Stimulated activated naive B cell treated with anti-CD40 and anti-IgM and Interleukin-4, amounts not matched to agents 10 μg/mL and 1 μg/mL and 100 μg/mL, for 72 hours (primary cell): ENCODE data around the gene VPS35L.
A peak's percentile ranks its signal among the peaks of the same experiment; 100 is the strongest.

Experiments used
- ATAC-seq, 2 donors: fragments of 150-1000 bp; cut with Tn5 transposase; replicated peaks; 2 replicates each; pipeline ENCODE4 v1.10.0; 2021; ENCODE audit warnings: moderate library complexity in 1 of 2
- DNase-seq: peaks from one replicate; pipeline ENCODE4 v3.0.0; 2021
- H3K27ac Mint-ChIP-seq: one replicate; pipeline ENCODE4 v1.8.0; 2022; ENCODE audit warnings: mild to moderate bottlenecking, mixed read lengths
- H3K27me3 Mint-ChIP-seq, 2 donors: one replicate each; pipeline ENCODE4 v1.8.0; 2022; ENCODE audit warnings: mixed read lengths in 2 of 2
- H3K36me3 Mint-ChIP-seq, 2 donors: one replicate each; pipeline ENCODE4 v1.8.0; 2022; ENCODE audit warnings: mixed read lengths in 2 of 2, mild to moderate bottlenecking in 1 of 2
- H3K4me1 Mint-ChIP-seq, 2 donors: one replicate each; pipeline ENCODE4 v1.8.0; 2022; ENCODE audit warnings: mixed read lengths in 2 of 2, mild to moderate bottlenecking in 1 of 2
- H3K4me3 Mint-ChIP-seq, 2 donors: one replicate each; pipeline ENCODE4 v1.8.0; 2022; ENCODE audit warnings: mild to moderate bottlenecking in 2 of 2, mixed read lengths in 2 of 2, moderate library complexity in 1 of 2
- H3K9me3 Mint-ChIP-seq, 2 donors: one replicate each; pipeline ENCODE4 v1.8.0; 2022; ENCODE audit warnings: mixed read lengths in 2 of 2, mild to moderate bottlenecking in 1 of 2

Gene VPS35L

DNA sequence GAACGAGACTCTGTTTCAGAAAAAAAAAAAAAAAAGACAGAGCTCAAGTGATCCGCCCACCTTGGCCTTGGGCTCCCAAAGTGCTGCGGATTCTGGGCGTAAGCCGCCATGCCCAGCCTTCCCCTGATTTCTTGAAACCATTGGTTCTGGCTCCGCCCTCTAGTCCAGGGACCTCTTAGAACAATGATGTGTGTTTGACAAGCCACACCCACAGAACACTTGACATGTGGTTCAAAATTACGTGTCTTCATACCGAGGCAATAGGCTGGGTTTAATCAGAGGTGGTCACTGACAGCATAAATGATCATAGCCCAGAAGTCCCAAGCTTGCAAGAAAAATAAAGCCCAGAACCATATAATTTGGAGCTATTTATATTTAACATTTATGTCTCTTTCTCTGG is 139.5 kb downstream of the VPS35L start:
- no peak overlapping the region for H3K4me3 Mint-ChIP-seq
- H3K27me3 Mint-ChIP-seq, result no peaks in the 10 kb centered on the region
- H3K4me1 Mint-ChIP-seq, result peaks cover 0 to 5% of the 10 kb centered on the region in 2 donors
- DNase-seq (no peak), ATAC-seq (no peak)
- H3K36me3 Mint-ChIP-seq, result peaks cover 29 to 49% of the 10 kb centered on the region in 2 donors
- no peak overlapping the region for H3K27ac Mint-ChIP-seq
- H3K9me3 Mint-ChIP-seq, result no peaks in the 10 kb centered on the region

DNA sequence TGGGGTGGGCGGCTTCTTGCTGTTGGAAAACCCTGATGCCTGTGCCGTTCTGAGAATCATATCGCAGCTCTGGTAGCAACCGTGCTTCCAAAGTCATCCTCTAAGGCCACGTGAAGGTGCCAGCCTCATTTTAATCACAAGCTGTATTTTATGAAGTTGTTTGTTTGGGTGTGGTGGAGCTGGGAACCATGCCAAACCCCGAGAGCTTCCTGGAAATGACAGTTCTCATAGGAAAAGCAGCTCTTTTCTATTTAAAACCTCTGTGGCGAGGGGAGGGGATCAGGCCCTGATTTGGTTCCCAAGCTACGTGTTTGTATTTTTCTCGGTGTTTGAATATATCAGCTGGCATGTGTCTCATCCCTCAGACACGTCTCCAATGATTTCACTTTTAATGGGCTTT is 140.8 kb downstream of the VPS35L start:
- Mint-ChIP-seq H3K36me3 (peaks cover 36 to 51% of the 10 kb centered on the region in 2 donors), H3K4me3 (no peak overlapping the region), H3K4me1 (peaks cover 0 to 5% of the 10 kb centered on the region in 2 donors), H3K9me3 (no peaks in the 10 kb centered on the region), H3K27ac (no peak overlapping the region), H3K27me3 (no peaks in the 10 kb centered on the region)
- DNase-seq, result no peak
- no peak for ATAC-seq

DNA sequence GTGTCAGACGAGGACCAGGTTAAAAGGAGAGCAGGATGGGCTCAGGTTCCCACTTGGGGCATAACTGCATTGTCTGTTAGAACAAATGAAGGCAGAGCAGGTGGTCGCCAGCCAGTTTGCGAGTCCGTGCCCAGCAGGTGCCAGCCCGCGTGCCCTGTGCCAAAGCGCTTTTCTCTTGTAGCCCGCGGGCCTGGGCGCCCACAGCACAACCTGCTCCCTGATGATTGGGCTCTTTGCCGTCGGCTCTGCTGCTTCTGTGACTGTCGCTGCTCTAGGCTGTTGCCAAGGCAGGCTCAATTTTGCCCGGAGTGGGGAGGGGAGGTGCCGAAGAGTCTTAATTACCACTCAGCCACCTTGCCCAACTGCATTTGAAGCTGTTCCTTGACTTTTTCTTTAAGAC is 141.5 kb downstream of the VPS35L start:
- ATAC-seq, result no peak
- H3K27me3 Mint-ChIP-seq, result no peaks in the 10 kb centered on the region
- H3K27ac Mint-ChIP-seq, result no peak overlapping the region
- no peaks in the 10 kb centered on the region for H3K9me3 Mint-ChIP-seq
- H3K4me1 Mint-ChIP-seq, result peaks cover 0 to 5% of the 10 kb centered on the region in 2 donors
- no peak overlapping the region for H3K4me3 Mint-ChIP-seq
- no peak for DNase-seq
- H3K36me3 Mint-ChIP-seq, result peaks cover 31 to 50% of the 10 kb centered on the region in 2 donors

DNA sequence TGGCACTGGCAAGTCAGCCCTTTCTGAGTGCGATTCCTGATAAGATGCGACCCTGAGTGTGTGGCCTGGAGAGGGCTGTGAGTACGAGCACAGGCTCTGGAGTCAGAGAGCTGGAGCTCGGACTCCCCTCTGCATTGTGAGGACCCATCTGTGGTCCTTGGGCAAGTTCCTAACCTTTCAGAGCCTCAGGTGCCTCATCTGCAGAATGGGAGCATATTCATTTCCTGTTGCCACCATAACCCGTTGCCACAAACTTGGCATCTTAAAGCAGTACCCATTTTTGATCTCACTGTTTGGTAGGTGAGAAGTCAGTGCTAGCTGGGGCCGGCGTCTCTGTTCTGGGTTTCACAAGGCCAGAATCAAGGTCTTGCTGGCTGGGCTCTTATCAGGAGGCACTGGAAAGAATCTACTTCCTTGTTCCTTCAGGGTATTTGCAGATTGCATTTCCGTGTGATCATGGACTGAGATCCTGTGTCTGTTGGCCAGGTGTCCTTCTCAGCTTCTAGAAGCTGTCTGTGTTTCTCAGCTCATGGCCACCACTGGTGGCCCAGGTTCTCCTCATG is 142.3 kb downstream of the VPS35L start:
- no peak overlapping the region for H3K4me3 Mint-ChIP-seq
- peaks cover 32 to 54% of the 10 kb centered on the region in 2 donors for H3K36me3 Mint-ChIP-seq
- peaks cover 0 to 5% of the 10 kb centered on the region in 2 donors for H3K4me1 Mint-ChIP-seq
- H3K27ac Mint-ChIP-seq, result no peak overlapping the region
- ATAC-seq (no peak), DNase-seq (no peak)
- H3K9me3 Mint-ChIP-seq, result no peaks in the 10 kb centered on the region
- no peaks in the 10 kb centered on the region for H3K27me3 Mint-ChIP-seq

DNA sequence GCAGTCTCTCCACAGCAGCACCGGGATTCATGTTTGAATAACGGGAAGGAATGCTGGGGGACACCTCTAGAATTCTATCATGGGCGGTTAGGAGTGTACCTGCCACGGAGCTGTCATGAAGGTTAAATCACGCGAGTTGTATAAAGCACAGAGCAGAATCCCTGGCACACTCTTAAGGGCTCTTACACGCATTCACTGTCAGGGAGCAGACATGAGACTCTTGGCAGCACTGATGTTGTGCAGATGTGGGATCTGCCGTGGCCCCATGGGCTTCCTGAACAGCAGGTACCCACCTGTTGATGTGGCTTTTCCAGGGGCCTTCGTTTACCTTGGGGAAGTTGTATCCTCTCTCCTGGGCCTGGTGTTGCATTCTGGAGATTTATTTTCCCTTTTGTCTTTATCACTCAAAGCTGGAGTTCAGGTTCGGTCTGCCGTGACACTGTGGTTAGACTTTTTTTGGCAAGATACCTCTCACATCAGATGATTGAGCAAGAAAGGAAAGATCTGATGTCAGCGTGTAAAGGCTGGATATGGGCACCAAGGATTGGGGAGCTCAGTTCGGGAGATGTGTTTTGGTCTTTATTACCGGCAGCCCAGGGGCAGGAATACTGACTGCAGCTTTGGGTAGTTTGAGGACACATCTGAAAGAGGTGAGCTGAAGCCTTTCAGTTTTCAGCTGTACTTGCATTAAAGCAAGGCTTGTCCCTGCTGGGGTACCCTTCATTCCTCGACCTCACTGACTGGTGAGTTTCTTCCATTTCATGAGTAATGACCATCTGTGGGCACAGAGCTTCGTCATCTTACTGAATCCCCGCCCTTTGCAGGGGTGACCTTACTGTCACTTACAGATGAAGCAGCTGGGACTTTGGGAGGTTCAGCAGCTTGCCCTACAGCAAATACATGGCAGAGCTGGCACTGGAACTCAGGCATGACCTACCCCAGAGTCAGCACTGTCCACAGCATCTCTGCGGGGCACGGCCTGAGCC is 143.3 kb downstream of the VPS35L start:
- ATAC-seq (no peak), DNase-seq (no peak)
- Mint-ChIP-seq H3K27me3 (no peaks in the 10 kb centered on the region), H3K36me3 (peaks cover 36 to 59% of the 10 kb centered on the region in 2 donors), H3K4me1 (peaks cover 0 to 5% of the 10 kb centered on the region in 2 donors), H3K27ac (peak overlapping the region; percentile 85), H3K4me3 (no peak overlapping the region), H3K9me3 (no peaks in the 10 kb centered on the region)

DNA sequence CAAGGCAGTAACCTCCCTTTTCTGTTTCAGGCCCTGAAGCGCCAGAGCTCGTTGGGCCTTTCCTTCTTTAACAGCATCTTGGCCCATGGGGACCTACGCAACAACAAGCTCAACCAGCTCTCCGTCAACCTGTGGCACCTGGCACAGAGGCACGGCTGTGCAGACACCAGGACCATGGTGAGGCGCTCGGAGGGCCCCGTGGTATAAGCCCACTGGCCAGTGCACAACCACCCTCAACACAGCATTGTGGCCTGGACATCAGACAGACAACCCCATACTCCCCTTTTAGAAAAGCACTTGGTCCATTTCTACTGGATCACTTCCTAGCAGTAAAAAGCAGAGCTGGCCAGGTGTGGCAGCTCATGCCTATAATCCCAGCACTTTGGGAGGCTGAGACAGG is 144.0 kb downstream of the VPS35L start:
- H3K4me1 Mint-ChIP-seq, result peaks cover 0 to 5% of the 10 kb centered on the region in 2 donors

DNA sequence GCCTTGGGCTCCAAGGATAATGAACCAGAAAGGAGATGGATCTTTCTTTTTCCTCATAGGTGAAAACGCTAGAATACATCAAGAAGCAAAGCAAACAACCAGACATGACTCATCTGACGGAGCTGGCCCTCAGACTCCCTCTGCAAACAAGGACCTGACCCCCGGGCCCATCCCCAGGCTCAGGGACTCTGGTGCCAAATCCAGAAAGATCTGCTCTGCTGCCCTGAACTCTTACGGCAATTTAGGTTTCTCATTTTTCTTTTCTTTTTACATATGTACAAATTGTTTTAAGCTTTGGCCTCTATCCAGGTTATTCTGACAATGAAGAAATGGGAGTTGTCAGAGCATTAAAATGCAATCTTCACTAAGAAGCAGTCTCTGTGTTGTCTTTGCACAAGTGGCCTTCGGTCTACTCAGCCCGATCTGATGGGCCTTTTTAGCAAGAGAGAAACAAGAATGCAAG is 144.8 kb downstream of the VPS35L start:
- peak overlapping the region; percentile 9 for H3K27ac Mint-ChIP-seq
- no peak for ATAC-seq
- no peak overlapping the region for H3K4me3 Mint-ChIP-seq
- H3K4me1 Mint-ChIP-seq, result peaks cover 0 to 5% of the 10 kb centered on the region in 2 donors
- no peaks in the 10 kb centered on the region for H3K9me3 Mint-ChIP-seq
- no peaks in the 10 kb centered on the region for H3K27me3 Mint-ChIP-seq
- H3K36me3 Mint-ChIP-seq, result peaks cover 46 to 67% of the 10 kb centered on the region in 2 donors
- no peak for DNase-seq

More for the DNA sequence above, 144.0 kb downstream of the VPS35L start:
- DNase-seq (no peak), ATAC-seq (no peak)
- no peak overlapping the region for H3K27ac Mint-ChIP-seq
- no peak overlapping the region for H3K4me3 Mint-ChIP-seq
- H3K36me3 Mint-ChIP-seq, result peaks cover 39 to 61% of the 10 kb centered on the region in 2 donors
- H3K9me3 Mint-ChIP-seq, result no peaks in the 10 kb centered on the region
- H3K27me3 Mint-ChIP-seq, result no peaks in the 10 kb centered on the region

DNA sequence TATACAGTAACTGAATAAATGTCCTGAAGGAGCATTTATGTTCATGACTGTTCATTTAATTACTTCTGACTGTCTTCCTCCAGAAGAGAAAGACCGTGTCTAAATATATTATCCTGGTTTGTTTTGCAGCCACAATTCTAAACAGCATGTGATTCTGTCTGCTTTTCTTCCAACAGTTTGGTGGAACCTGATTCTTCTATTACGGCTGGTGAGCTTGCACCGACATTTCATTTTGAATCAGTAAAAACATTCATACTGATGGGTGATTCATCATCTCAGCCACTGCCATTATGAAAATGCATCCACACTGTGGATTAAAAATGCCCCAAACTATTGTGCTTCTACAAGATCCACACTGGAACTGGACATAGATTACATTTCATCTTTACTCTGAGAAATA is 145.6 kb downstream of the VPS35L start:
- no peak overlapping the region for H3K4me3 Mint-ChIP-seq
- H3K27me3 Mint-ChIP-seq, result no peaks in the 10 kb centered on the region
- no peaks in the 10 kb centered on the region for H3K9me3 Mint-ChIP-seq
- H3K27ac Mint-ChIP-seq, result no peak overlapping the region
- ATAC-seq, result no peak
- peaks cover 46 to 74% of the 10 kb centered on the region in 2 donors for H3K36me3 Mint-ChIP-seq
- DNase-seq, result no peak
- H3K4me1 Mint-ChIP-seq, result peaks cover 0 to 5% of the 10 kb centered on the region in 2 donors

DNA sequence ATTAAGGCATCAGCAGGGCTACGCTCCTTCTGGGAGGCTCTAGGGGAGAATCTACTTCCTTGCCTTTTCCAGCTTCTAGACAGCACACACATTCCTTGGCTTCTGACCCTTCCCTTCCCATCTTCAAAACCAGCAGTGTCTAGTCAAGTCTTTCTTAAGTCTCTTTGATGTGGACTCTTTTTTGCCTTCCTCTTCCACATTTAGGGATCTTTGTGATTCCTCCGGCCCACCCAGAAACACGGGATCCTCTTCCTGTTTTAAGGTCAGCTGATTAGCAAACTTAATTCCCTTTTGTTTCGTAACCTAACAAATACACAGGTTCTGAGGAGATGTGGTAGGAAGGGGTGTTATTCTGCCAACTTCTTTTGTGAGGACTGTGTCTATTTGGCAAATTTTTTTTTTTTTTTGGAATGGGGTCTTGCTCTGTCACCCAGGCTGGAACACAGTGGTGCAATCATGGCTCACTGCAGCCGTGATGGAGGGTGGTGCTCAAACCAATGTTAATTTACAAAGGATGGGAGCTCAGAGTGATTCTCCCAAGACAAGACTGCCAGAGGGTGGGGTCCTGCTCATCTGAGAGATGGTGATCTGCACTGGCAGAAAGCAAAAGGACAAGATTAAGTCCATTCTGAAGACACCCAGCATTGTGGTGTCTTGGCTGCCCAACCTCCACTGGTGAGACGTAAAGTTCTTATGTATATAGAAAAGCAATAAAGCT is 147.8 kb downstream of the VPS35L start:
- no peaks in the 10 kb centered on the region for H3K27me3 Mint-ChIP-seq
- H3K4me1 Mint-ChIP-seq, result peaks cover 0 to 5% of the 10 kb centered on the region in 2 donors
- no peak for ATAC-seq
- no peak for DNase-seq
- peaks cover 55 to 77% of the 10 kb centered on the region in 2 donors for H3K36me3 Mint-ChIP-seq
- H3K4me3 Mint-ChIP-seq, result no peak overlapping the region
- H3K27ac Mint-ChIP-seq, result no peak overlapping the region
- no peaks in the 10 kb centered on the region for H3K9me3 Mint-ChIP-seq

DNA sequence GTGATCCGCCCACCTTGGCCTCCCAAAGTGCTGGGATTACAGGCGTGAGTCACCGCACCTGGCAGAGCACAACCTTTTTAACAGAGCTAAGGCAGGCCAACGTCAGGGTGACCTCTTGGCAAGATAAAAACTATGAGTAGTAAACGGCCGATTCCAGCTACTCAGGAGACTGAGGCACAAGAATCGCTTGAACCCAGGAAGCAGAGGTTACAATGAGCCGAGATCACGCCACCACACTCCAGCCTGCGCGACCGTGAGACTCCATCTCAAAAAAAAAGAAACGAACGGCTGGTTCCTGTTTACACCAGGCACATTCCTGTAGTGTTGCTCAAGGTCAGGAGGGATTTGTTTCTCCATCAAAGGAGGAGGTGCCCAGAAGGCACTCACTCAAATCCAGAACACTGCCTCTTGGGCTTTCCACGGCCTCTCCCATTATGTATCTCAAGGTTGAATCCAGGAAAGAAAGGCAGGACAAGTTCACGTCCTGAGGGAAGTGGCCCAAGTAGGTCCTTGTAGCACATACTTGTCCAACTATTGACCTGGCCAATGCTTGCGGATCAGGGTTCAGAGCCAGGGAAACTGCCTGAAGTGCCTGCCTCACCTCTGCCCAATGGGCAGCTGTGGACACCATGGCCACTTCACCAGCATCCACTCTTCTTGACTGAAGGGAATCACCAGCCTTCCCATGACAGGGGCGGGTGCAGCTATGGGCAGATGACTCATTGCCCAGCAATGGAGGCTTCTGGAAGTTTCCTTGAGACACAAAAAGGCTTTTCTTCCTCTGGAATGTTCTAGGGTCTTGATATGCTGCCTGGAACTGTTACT is 149.0 kb downstream of the VPS35L start:
- H3K36me3 Mint-ChIP-seq, result peaks cover 59 to 79% of the 10 kb centered on the region in 2 donors
- H3K9me3 Mint-ChIP-seq, result no peaks in the 10 kb centered on the region
- H3K4me1 Mint-ChIP-seq, result peaks cover 2 to 6% of the 10 kb centered on the region in 2 donors
- no peak for ATAC-seq
- no peak overlapping the region for H3K27ac Mint-ChIP-seq
- no peaks in the 10 kb centered on the region for H3K27me3 Mint-ChIP-seq
- no peak for DNase-seq
- no peak overlapping the region for H3K4me3 Mint-ChIP-seq

DNA sequence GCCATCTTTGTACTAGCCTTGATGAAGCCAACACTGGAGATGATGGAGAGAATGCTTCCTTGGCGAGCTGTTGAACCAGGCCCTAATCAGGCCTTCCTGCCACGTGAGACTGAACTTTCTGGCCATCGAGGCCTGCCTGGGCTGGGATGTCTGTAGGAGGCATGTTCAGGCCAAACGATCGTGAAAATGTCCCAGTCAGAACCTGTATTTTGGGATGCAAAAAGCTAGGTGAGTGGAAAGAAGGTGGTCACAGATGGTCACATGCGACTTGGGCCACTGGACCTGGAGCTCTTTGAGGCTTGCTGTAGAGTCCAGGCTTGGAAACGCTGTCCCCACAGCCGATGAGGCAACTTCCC is 149.6 kb downstream of the VPS35L start:
- H3K4me3 Mint-ChIP-seq, result no peak overlapping the region
- no peak for ATAC-seq
- no peak overlapping the region for H3K27ac Mint-ChIP-seq

DNA sequence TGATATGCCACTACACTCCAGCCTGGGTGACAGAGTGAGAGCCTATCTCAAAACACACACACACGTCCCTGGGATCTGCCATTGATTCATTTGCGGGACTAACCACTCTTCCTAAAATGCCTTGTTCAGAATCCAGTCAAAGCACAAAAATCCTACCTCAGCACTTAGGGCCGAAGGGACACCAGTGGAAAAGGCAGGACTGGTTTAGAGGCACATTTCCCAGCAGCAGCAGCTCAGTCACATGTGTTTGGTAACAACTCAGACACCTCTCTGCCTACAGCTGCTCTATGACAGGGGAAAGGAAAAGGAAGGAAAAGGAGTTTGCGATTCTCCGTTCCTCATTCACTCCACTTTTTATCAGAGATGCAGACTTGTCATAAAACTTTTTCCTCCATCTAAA is 150.3 kb downstream of the VPS35L start:
- Mint-ChIP-seq H3K4me3 (no peak overlapping the region), H3K4me1 (peaks cover 2 to 6% of the 10 kb centered on the region in 2 donors), H3K27me3 (no peaks in the 10 kb centered on the region), H3K27ac (no peak overlapping the region), H3K36me3 (peaks cover 56 to 76% of the 10 kb centered on the region in 2 donors), H3K9me3 (no peaks in the 10 kb centered on the region)
- no peak for ATAC-seq
- DNase-seq, result no peak

More for the DNA sequence above, 149.6 kb downstream of the VPS35L start:
- H3K4me1 Mint-ChIP-seq, result peaks cover 2 to 6% of the 10 kb centered on the region in 2 donors
- no peaks in the 10 kb centered on the region for H3K9me3 Mint-ChIP-seq
- H3K27me3 Mint-ChIP-seq, result no peaks in the 10 kb centered on the region
- DNase-seq, result no peak
- peaks cover 62 to 81% of the 10 kb centered on the region in 2 donors for H3K36me3 Mint-ChIP-seq

DNA sequence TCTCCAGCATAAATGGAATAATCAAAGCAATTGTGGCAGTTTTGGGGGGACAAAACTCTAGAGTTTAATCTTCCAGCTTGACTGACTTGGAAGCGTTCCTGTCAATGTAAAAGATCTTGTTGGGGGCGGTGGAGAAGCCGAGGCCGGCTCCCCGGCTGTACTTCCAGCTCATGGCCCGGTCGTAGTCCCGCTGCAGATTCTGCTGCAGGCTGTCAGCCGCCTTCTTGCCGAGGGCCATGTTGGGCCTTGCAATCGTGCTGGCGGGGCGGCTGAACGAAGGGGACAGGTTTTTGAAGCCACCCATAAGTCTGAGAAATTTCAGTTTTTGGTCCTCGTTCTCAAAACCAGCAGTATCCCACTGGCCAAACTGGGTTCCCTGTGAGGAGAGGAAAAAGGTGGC is 151.3 kb downstream of the VPS35L start:
- Mint-ChIP-seq H3K27ac (no peak overlapping the region), H3K36me3 (peaks cover 61 to 79% of the 10 kb centered on the region in 2 donors), H3K4me1 (peaks cover 6% of the 10 kb centered on the region in 2 donors), H3K4me3 (no peak overlapping the region), H3K27me3 (no peaks in the 10 kb centered on the region), H3K9me3 (no peaks in the 10 kb centered on the region)
- DNase-seq (no peak), ATAC-seq (no peak)
